B cell (primary cell): Measurements from ENCODE around the gene GNS. TPM values are rescaled to one million over a fixed set of nuclear protein-coding genes. Genes with fewer than 3 reads are reported as not detected.

ENCODE experiments used
- ATAC-seq: fragments of 200-7000 bp; cut with Tn5 transposase; one replicate; pipeline ENCODE4 v1.10.0; 2021; ENCODE audit warnings: low read depth, mild to moderate bottlenecking, moderate number of reproducible peaks, moderate library complexity
- CTCF ChIA-PET: fragments of 350-600 bp; sonication (Branson Sonifier 250); formaldehyde crosslinking; loops from one replicate; lab custom pipeline; 2021; ENCODE audit warnings: antibody characterized with exemption, inconsistent platforms; lab: Charles Lee
- POLR2A ChIA-PET: fragments of 350-600 bp; sonication (Branson Sonifier 250); formaldehyde crosslinking; loops from one replicate; lab custom pipeline; 2021; ENCODE audit warnings: antibody characterized with exemption; lab: Charles Lee
- DNase-seq: peaks from one replicate; pipeline ENCODE4 v3.0.0; 2013
- H2AFZ ChIP-seq: 2 replicates; pipeline ENCODE4 v1.6.1; 2012; ENCODE audit warnings: mild to moderate bottlenecking, low read depth, low read length; ENCODE audit not compliant: insufficient read depth, poor library complexity, severe bottlenecking
- H3K27ac ChIP-seq, 2 donors: 1 replicate in 1 of 2; 2 replicates in 1 of 2; pipeline ENCODE4 v1.5.1; 2012 to 2013; ENCODE audit warnings: low read length in 2 of 2, mild to moderate bottlenecking in 2 of 2, moderate library complexity in 1 of 2
- H3K27me3 ChIP-seq, 4 experiments: fragments of 200-600 bp in 1 of 4; sonication (generic) in 1 of 4; replicated peaks in 1 of 4; 1 replicate in 2 of 4; 2 replicates in 2 of 4; pipeline versions ENCODE4 v1.6.1 to v1.7.0; 2013 to 2016; ENCODE audit warnings: low read length in 3 of 4, mild to moderate bottlenecking in 2 of 4, mixed read lengths in 1 of 4, moderate library complexity in 1 of 4; ENCODE audit not compliant: insufficient read depth in 4 of 4, control insufficient read depth in 3 of 4; ENCODE audit errors: control extremely low read depth in 1 of 4
- H3K36me3 ChIP-seq, 2 experiments: replicated peaks in 1 of 2; 1 replicate in 1 of 2; 2 replicates in 1 of 2; pipeline versions ENCODE4 v1.6.1 to v1.7.1; 2013; ENCODE audit warnings: low read length in 1 of 2; ENCODE audit not compliant: insufficient read depth in 2 of 2, control insufficient read depth in 1 of 2; ENCODE audit errors: control extremely low read depth in 1 of 2, extremely low read depth in 1 of 2
- H3K4me1 ChIP-seq, 2 donors: fragments of 200-600 bp in 1 of 2; sonication (generic) in 1 of 2; 1 replicate in 1 of 2; 2 replicates in 1 of 2; pipeline versions ENCODE4 v1.5.1 to v1.6.1; 2013 to 2017; ENCODE audit warnings: low read length in 2 of 2; ENCODE audit not compliant: control insufficient read depth in 2 of 2, insufficient read depth in 2 of 2
- H3K4me2 ChIP-seq: replicated peaks from 2 replicates; pipeline ENCODE3; 2012; ENCODE audit warnings: mild to moderate bottlenecking, low read depth, low read length; ENCODE audit not compliant: poor library complexity, severe bottlenecking
- H3K4me3 ChIP-seq, 5 experiments: fragments of 200-600 bp in 1 of 5; sonication (generic) in 1 of 5; 1 replicate in 3 of 5; 2 replicates in 2 of 5; pipeline versions ENCODE4 v1.5.1 to v1.7.0; 2011 to 2016; ENCODE audit warnings: low read length in 4 of 5, mild to moderate bottlenecking in 4 of 5, low read depth in 2 of 5, control low read depth in 1 of 5, moderate library complexity in 1 of 5; ENCODE audit not compliant: insufficient read depth in 1 of 5; ENCODE audit errors: control extremely low read depth in 1 of 5, extremely low read depth in 1 of 5
- H3K79me2 ChIP-seq: fragments of 200-600 bp; sonication (generic); one replicate; pipeline ENCODE4 v1.6.0; 2016; ENCODE audit warnings: low read length; ENCODE audit not compliant: control insufficient read depth, insufficient read depth
- H3K9ac ChIP-seq: fragments of 200-600 bp; sonication (generic); 2 replicates; pipeline ENCODE4 v1.6.1; 2017; ENCODE audit warnings: mild to moderate bottlenecking, low read length, moderate library complexity
- H3K9me3 ChIP-seq, 3 donors: one replicate each; pipeline versions ENCODE4 v1.6.1 to v1.7.1; 2013; ENCODE audit warnings: low read length in 2 of 3; ENCODE audit not compliant: control insufficient read depth in 2 of 3, insufficient read depth in 1 of 3; ENCODE audit errors: control extremely low read depth in 1 of 3
- H4K20me1 ChIP-seq: 2 replicates; pipeline ENCODE4 v1.6.0; 2012; ENCODE audit warnings: mild to moderate bottlenecking, low read length; ENCODE audit not compliant: insufficient read depth, control insufficient read depth, poor library complexity, severe bottlenecking
- H3K27ac Mint-ChIP-seq: one replicate; pipeline ENCODE4 v1.8.0; 2021; ENCODE audit warnings: mixed read lengths
- H3K27me3 Mint-ChIP-seq: one replicate; pipeline ENCODE4 v1.8.0; 2021; ENCODE audit warnings: mixed read lengths
- H3K4me1 Mint-ChIP-seq: one replicate; pipeline ENCODE4 v1.8.0; 2021; ENCODE audit warnings: mixed read lengths
- H3K4me3 Mint-ChIP-seq: one replicate; pipeline ENCODE4 v1.8.0; 2021; ENCODE audit warnings: mixed read lengths
- H3K9me3 Mint-ChIP-seq: one replicate; pipeline ENCODE4 v1.8.0; 2022; ENCODE audit warnings: mixed read lengths; ENCODE audit not compliant: insufficient read depth
- EZH2 ChIP-seq: IDR thresholded peaks from 2 replicates; pipeline ENCODE4 v1.6.1; 2012; ENCODE audit warnings: borderline replicate concordance, low read depth, mild to moderate bottlenecking, moderate library complexity, low read length; ENCODE audit not compliant: insufficient read depth, poor library complexity, severe bottlenecking
- WGBS: methylation state at CpG from one replicate; pipeline ENCODE4 v1.1.5; 2013; ENCODE audit warnings: missing lambda C conversion rate; ENCODE audit not compliant: insufficient coverage; 5-methylcytosine and 5-hydroxymethylcytosine counted together
- intact Hi-C: fragments of 100-400 bp; cut with micrococcal nuclease; formaldehyde crosslinking; loops from one replicate; pipeline ENCODE4 v1.10.0; 2022
- polyA minus RNA-seq: library from RNA; depleted of rRNA, polyadenylated mRNA; stranded (reverse); fragments of >200 nt; gene quantifications from 2 replicates; pipeline ENCODE4 v1.2.3, GENCODE V29; 2012
- polyA plus RNA-seq: library from polyadenylated mRNA; depleted of rRNA; stranded (reverse); fragments of >200 nt; gene quantifications from 2 replicates; pipeline ENCODE4 v1.2.3, GENCODE V29; 2012
- total RNA-seq, 2 donors: library from RNA; stranded (reverse); fragments of 120-200 nt in 1 of 2; gene quantifications; 1 replicate in 1 of 2; 2 replicates in 1 of 2; pipeline versions ENCODE4 v1.2.3 to v1.2.4, GENCODE V29; 2013 to 2022
- TF ChIP-seq, protein P1 (sequence below): fragments of 200-600 bp; IDR thresholded peaks from one replicate; pipeline ENCODE4 v1.8.0; 2022; ENCODE audit warnings: antibody characterized with exemption, mild to moderate bottlenecking

Gene GNS
- total RNA-seq (26.7 and 31.7 TPM in 2 replicates), polyA plus RNA-seq (7.0 and 8.8 TPM in 2 replicates), polyA minus RNA-seq (15.3 and 15.9 TPM in 2 replicates)
- 25.2 TPM for total RNA-seq (2013)

DNA sequence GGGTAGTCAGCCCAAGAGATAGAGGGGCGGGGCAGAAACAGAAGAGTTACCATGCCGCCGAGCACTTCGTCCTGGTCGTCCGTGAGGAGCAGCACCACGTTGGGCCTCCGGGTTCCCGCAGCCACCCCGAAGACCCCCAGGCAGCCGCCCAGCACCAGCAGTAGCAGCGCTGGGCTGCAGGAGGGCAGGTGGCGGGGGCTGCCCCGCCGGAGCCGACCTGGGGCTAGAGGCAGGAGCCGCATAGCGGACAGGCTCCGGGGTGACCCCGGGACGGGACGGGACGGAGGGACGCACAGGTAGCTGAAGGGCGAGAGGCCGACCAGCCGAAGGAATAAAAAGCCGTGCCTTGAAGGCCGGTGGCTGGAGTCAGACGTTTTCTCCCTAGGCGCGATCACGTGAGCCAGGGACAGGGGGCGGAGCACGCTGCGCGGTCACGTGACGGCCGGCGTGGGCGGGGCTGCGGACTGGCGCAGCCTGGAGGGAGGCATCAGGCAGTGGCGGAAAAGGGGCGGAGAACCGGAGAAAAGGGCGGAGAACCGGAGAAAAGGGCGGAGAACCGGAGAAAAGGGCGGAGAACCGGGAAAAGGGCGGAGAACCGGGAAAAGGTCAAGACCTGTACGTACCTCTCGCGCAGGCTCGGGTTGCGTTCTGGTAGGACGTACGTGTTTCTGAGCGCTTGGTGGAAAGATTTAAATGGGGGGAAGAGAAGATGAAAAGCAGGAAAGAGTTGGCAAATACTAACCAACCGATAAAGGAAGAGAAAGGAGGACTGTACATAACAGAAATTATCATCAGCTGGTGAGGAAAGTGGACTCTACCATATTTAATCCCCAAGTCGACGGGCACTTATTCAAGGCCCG is at the start of gene GNS:
TSS of gene GNS (minus strand) at position 372 of the 860 bp plus-strand sequence. CDS start at position 242, 130 bp downstream.
- Histone ChIP-seq H2AFZ (peak within 1 kb of the TSS; percentile 92), H3K4me1 (peaks cover 24 to 25% of the 10 kb centered on the region in 2 donors), H3K27ac (peak within 1 kb of the TSS; percentile 48 to 86), H3K9ac (peak within 1 kb of the TSS; percentile 76), H3K9me3 (no peaks in the 10 kb centered on the region), H3K4me2 (peak within 1 kb of the TSS; percentile 79), H4K20me1 (peaks cover 5% of the 10 kb centered on the region), H3K79me2 (peaks cover 5% of the 10 kb centered on the region), H3K36me3 (no peaks in the 10 kb centered on the region), H3K27me3 (no peaks in the 10 kb centered on the region), H3K4me3 (peak within 1 kb of the TSS; percentile 67 to 89 (median 84))
- DNase-seq (peak; percentile 94), ATAC-seq (peak; percentile 92)
- CTCF ChIA-PET = interaction anchor here (0.6 to 2.2 kb wide), 3 partner anchors 21 to 501 kb away, joined by 3 to 6 read pairs (median 4); no protein-coding TSS in a partner anchor
- intact Hi-C loops = loop anchor here (2.0 to 10.0 kb wide), 7 partner anchors 22 to 1372 kb away; partner anchors contain the start of genes KICS2, LLPH, RASSF3 and TBK1
- POLR2A ChIA-PET = interaction anchor here (0.6 kb wide), 1 partner anchor 36 kb away, joined by 4 read pairs; no protein-coding TSS in a partner anchor
- Mint-ChIP-seq H3K4me1 (peaks cover 41% of the 10 kb centered on the region), H3K27ac (peak within 1 kb of the TSS; percentile 94), H3K4me3 (peak within 1 kb of the TSS; percentile 94), H3K27me3 (no peaks in the 10 kb centered on the region), H3K9me3 (no peaks in the 10 kb centered on the region)
- under 1% methylated on average over 63 of the region's 67 CpGs for WGBS
- TF ChIP-seq EZH2 = no peak
- TF ChIP-seq, protein P1, sequence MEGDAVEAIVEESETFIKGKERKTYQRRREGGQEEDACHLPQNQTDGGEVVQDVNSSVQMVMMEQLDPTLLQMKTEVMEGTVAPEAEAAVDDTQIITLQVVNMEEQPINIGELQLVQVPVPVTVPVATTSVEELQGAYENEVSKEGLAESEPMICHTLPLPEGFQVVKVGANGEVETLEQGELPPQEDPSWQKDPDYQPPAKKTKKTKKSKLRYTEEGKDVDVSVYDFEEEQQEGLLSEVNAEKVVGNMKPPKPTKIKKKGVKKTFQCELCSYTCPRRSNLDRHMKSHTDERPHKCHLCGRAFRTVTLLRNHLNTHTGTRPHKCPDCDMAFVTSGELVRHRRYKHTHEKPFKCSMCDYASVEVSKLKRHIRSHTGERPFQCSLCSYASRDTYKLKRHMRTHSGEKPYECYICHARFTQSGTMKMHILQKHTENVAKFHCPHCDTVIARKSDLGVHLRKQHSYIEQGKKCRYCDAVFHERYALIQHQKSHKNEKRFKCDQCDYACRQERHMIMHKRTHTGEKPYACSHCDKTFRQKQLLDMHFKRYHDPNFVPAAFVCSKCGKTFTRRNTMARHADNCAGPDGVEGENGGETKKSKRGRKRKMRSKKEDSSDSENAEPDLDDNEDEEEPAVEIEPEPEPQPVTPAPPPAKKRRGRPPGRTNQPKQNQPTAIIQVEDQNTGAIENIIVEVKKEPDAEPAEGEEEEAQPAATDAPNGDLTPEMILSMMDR = no peak

DNA sequence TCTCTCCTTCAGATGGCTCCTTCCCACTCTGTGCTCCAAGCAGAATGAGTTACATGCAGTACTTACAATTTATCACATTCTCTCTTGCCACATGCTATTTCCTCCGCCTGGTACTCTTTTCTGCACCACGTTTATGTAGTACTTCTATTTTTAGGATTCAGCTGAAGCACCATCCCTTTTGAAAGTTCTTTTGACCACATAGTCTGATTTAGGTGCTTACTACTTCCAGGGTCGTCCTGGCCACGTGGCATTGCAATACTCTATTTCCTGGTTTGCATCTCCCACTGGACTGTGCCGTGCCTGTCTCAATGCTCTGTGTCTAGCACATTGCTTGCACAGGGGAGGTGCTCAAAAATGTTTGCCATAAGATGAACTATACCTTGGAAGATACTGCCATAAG is 48.9 kb upstream of the GNS start:
- CTCF ChIA-PET = interaction anchor here (1.0 kb wide), 2 partner anchors 11 to 12 kb away, joined by 3 read pairs; no protein-coding TSS in a partner anchor
- no peaks in the 10 kb centered on the region for H3K9me3 Mint-ChIP-seq
- Histone ChIP-seq H3K4me2 (no peak overlapping the region), H3K9me3 (no peaks in the 10 kb centered on the region), H3K4me3 (no peak overlapping the region), H3K9ac (no peak overlapping the region), H3K27me3 (peaks cover 0 to 11% (median 3%) of the 10 kb centered on the region in 4 experiments), H3K4me1 (no peaks in the 10 kb centered on the region), H2AFZ (no peak overlapping the region), H3K79me2 (no peaks in the 10 kb centered on the region), H3K36me3 (no peaks in the 10 kb centered on the region), H3K27ac (no peak overlapping the region), H4K20me1 (no peaks in the 10 kb centered on the region)
- H3K4me1 Mint-ChIP-seq = no peaks in the 10 kb centered on the region
- intact Hi-C loops = no loop called here
- peaks cover 31% of the 10 kb centered on the region for H3K27me3 Mint-ChIP-seq
- H3K4me3 Mint-ChIP-seq = no peak overlapping the region
- POLR2A ChIA-PET = no interaction called here
- WGBS = 21% methylated on average over 5 of the region's 5 CpGs
- no peak overlapping the region for H3K27ac Mint-ChIP-seq
- DNase-seq = no peak
- no peak for TF ChIP-seq EZH2
- TF ChIP-seq, protein P1 = no peak
- ATAC-seq = no peak
